NCI-H1436 (cell line): ENCODE measurements around the gene PGM1.

Source experiments
- DNase-seq: peaks from one replicate; lab custom pipeline; 2025; lab: John Stamatoyannopoulos, UW

The PGM1 gene

DNA sequence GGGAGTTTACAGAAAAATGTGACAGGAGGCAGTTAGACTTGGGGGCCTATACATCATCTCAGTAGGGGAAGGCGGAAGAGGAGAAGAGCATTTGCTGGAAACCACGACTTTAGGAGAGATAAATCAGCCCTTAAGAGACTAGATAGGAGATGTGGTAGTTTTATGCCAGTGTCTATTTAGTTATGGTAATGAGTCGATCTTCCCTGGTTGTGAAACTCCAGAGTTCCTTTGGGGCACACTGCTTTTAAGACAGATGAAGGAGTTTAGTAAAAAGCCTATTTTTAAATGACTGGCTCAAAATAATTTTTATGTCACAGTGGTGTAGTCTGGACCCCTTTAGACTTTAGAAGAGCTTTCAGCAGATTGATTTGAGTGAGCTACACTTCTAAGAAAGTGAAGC lies 7.8 kb downstream of the PGM1 start:
- no peak for DNase-seq

DNA sequence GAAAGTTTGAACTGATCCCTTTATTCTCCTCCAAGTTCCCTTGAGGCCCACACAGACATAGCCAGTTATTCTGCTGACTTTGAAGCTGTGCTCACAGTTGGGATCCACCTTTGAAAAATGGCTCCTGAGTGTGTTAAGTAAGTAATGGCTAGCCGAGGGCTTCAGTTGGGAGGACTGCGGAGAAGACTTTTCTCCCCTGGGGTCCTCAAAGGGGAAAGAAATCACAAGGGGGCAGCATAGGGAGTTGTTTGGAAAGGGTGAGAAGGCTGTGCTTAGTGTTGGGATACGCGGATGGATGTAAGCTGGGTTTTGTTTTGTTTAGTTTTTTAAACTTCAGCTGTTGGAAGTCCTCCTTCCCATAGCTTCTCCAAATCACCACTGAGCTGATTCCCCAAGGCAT lies 8.3 kb downstream of the PGM1 start:
- no peak for DNase-seq

DNA sequence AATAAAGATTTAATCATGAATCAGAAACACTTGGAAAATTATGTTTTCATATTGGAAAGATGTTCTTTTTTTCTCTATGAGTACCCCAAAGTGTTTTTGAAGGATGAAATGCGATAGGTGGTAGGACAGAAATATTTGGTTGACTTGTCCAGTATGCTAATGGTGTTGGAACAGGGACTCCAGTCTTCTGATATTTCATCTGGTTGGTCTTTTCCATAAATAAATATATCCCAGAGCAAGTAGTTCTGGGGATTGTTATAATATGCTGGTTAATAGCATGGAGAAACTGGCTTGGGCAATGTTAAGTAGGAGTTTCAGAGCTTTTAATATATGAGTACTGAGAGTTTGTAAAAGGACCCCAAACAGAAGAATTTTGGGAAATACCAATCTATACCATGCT lies 8.7 kb downstream of the PGM1 start:
- no peak for DNase-seq

DNA sequence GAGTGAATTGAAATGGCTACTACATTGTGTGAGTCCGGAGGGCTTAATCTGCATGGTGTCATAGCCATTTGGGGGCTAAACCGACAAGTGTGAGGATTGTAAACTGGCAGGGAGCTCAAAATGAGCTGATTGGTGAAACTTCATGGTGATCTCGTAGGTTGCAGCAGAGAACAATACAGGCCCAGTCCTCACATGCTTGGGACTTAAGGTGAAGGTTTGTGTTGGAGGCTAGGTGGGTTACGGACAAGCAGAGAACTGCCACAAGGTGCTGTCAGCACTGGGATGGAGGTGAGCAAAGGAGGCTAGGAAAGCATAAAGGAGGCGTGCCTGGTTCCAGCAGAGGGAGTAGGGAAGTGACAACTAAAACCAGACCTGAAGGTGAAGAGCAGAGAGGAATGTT lies 9.4 kb downstream of the PGM1 start:
- DNase-seq = no peak

DNA sequence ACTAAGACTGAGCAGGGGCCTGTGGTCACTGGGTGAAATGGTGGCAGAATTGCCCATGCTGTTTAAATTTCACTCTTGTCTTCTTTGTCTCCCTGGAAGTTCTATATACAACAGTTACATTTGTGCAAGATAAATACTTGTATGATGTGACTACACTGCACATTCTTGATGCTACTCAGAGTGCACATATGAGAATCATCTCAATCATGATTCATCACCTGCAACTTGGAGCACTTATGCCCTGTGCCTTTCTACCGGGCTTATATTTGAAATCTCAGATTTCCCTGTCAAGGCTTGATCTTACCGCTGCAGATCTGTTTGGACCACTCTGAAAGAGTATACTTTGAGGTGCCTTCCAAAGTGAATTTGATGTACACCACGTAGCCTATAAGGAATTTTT lies 10.6 kb downstream of the PGM1 start:
- no peak for DNase-seq

DNA sequence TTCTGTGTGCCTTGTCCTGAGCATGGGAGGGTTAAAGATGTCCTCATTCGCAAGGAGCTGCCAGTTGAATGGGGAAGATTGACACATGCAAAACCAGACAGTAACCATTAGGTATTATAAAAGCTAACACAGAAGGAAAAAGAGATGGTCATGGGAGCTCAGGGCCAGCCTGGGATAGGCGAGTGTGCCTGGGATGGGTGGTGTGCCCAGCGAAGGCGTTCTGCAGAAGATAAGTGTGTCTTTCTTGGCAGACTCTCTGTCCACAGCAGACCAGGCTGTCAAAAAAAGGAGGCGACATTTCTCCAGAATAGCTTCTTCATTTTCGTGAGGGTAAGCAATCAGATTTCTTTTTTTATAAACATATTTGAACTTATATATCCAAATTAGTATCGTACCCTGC lies 14.1 kb downstream of the PGM1 start:
- no peak for DNase-seq

DNA sequence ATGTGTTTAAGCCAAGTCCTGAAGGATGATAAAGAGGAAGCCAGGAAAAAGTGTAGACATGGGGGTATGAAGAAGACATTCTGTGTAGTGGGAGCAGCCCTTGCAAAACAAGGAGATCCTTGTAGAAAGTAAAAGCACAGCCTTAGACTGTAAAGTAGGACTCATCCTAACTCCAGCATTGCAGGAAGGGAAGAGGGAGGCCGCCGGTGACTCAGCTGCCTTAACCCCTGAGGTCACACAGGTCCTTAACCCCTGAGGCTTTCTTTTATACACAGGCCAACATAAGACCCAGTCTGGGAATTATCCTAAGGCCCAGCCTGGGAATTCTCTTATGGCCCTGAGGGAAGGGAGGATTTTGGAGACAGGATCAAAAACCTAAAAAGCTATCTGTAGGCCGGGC lies 18.0 kb downstream of the PGM1 start:
- no peak for DNase-seq

DNA sequence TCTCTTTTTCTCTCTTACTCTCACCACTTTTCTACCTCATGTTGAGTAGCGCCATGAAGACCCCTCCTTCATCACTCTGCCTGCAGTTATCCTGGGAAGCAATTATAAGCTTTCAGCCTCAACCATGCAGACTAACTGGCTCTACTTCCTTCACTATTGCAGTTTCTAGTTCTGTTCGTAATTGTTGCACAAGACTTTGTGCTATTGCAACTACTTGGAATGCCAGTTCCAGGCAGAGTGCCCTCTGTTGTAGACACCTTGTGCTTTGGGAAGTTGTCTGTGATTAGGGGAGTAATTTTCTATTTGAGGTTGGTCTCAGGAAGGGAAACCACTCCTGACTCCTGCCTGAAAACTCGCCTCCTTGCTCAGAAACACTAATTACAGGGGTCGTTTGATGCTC lies 19.4 kb downstream of the PGM1 start:
- DNase-seq = no peak

DNA sequence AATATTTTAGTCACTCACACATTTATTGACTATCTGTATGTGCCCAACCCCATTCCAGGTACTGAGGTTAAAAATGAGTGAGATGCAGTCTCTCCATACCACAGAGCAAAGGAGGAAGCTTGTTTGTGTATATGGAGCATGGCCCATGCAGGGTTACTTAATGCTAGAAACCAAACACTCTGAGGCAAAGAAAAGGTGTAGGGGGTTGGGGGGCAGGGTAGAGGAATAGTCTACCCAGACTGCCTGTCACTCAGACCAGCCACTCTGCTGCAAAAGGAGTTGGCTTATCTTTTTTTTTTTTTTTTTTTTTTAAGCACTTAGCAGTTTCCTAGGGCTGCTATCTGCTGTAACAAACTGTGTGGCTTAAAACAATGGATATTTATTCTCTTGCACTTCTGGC lies 19.8 kb downstream of the PGM1 start:
- no peak for DNase-seq

DNA sequence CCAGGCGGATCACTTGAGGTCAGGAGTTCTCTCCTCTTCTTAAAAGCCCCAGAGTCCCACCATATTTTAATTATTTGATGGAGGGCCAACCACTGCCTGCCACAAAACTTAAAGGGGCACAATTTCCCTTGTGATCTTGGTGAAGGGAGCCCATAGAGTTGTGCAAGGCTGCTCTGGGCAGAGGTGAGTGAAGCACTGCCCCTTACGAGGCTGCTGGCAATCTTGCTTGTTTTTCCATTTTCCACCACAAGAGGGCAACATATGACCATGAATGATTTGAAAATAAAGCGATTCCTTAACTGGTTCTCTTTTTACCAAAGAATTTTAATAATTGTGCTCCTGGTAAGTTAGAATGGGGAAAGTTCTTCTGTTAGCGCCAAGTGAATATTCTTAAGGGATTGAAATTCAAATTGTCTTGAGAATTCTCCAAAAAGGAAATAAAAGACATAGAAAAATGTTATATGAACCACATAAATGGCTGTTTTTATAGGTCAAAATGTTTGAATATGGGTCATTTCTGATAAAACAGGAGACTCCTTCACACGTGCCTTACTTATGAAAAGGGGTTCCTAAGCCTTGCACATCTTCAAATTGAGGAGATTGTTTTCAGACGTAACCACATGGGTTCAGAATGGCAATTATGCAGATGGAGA lies 22.7 kb downstream of the PGM1 start:
- peak; percentile 52 for DNase-seq

DNA sequence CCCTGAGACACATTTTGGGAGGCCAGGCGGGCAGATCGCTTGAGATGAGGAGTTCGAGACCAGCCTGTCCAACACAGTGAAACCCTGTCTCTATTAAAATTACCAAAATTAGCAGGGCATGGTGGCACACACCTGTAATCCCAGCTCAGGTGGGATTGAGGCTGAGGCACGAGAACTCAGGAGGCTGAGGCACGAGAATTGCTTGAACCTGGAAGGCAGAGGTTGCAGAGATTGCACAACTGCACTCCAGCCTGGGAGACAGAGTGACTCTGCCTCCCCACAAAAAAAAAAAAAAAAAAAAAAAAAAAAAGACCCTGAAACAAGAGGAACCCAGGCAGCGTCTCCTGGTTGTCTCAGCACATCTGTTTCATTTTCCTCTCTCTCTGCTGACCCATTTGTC lies 24.2 kb downstream of the PGM1 start:
- DNase-seq = no peak

DNA sequence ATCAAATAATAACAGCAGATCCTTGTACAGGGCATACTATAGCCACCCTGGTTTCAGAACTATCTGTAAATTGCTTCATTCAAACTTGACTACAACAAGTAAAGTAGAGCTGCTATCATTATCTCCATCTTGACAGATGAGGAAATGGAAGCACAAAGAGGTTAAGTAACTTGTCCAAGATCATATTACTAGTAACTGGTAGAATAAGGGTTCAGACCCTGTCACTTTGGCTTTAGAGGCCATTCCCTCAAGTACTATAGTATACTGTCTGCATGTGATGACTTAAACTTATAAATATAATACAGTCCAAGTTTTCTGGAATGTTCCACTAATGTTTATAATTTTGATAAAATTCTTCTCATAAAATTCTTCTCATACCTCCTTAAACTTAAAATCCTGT lies 24.8 kb downstream of the PGM1 start:
- DNase-seq = no peak

DNA sequence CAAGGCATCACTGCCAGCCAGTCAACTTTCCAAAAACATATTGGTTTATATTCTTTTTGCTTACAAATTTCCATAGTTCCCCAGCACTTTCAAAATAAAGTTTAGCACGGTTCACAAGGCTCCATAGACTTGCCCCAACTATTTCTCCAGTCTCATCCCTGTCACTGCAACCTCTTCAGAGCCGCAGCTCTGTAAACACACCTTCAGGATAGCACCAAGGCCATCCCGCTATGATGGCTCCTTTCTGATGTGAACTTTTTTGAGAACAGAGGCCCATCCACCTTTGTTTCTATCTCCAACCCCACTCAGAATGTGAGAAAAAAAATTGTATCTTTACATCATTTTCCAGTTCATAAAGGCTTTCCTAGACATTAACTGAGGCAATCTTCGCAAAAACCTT lies 26.3 kb downstream of the PGM1 start:
- DNase-seq = no peak

DNA sequence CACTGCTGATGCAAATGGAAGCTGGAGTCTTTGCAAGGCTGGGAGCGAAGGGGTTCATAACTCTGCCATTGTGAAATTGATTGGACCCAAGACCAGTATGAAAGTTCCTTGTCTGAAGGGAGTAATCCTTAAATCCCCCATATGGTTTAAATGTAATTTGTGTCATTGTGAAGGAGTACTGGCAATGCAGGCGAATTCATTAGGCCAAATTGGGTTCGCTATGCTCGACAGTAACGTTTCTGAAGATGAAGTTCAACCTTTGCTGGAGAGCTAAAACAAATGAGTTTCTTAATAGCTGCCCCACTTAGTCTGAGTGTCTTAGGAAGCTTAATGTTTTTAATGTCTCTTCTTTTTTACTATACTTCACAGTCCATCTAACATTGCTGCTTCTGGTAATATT lies 27.5 kb downstream of the PGM1 start:
- no peak for DNase-seq

DNA sequence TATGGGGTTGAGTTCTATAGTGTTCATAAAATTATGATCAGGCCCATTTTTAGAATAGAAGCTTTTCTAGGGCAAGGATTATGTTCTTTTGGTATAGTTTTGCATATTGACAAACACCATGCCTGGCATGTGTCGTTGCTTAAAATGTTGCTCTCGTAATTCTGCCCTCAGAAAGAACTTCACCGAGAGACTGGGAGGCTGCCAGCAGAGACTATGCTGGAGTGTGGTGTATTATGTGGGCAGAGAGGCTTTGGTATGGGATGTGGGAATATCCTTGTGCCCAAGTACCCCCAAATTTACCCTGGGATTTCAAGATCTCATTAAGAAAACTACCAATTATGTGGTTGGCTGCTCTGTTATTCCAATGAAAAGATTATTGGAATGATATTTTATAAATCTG lies 27.9 kb downstream of the PGM1 start:
- no peak for DNase-seq

DNA sequence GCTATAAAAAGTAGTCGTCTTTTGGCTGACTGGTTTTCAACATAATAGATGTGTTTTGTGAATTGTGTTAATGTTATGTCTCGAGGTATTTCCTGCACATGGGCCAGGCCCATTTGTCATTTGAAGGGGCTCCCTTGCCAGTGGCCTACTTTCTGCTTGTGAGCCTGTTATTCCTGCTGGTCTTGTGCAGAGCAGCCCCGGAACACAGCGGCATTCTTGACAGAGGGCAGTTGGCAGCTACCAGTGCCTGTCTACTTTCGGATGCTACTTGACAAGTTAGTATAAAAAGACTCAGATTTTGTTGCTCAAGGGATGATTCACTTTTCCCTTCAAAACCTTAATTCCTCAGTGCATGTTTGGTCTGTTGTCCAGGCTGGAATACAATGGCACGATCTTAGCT lies 28.5 kb downstream of the PGM1 start:
- no peak for DNase-seq

DNA sequence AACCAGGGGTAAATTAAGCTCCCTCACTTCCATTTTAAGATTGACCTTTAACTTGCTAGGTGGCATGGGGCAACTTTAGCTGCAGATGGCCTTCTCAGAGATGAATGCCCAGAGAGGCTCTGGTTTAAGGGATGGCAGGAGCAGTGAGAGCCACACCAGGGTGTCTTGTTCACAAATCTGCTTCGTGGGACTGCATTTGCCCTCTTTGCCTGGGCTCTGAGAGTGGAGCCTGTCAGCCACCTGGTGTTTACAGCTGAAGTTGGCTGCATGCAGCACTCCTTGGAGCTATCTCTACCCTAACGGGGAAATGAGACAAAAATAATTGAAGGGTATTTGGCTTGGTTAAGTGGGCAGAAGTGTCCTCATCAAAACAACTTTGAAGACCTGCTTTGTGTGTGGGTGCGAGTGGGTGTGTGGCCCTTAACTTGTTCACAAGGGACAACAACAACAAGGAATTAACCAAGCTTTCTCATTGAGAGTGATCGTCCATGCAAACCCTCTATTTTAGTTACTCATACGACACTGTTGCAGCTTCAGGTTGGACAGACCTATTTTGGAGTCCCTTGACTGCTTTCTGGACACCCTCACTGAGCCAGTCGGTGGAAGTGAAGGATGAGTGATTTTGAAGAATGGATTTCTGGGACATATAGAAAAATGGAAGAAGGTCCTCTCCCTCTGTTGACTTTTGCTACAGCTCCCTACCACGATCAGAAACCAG lies 29.8 kb downstream of the PGM1 start:
- DNase-seq = no peak

DNA sequence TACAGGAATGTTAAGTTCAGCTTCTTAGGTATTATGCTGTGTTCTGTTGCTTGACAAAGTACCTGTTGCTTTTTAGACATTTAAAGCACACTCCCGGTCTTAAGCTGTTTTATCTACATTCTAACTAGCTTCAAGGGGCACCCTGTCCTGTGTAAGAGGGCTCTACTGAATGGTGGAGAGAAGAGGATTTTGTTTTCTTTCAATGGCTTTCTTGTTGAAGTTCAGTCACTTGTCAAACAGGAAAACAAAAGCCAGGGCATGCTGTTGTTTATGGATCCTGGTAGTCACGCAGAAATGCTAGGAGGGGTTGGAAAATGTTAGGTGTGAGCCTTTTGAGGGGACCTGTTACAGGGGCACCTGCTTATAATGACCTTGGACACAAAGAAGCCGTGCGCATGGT lies 30.7 kb downstream of the PGM1 start:
- no peak for DNase-seq

DNA sequence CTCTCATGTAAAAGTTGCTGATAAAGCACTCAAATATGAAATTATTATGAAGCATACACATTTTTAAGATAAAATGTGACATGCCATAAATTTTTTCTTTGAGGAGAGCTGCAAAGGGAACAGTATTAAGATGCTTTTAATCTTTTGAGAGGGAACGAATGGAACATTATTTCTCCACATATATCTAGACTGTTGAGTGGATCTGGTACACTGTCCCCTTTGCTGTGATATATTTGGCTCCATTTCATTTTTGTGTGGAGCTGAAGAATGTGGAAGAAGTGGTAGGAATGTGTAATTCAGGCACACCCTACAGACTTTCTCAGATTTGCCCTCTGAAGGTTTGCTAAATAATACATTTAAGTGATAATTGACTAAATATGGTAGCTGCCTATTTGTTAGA lies 31.7 kb downstream of the PGM1 start:
- no peak for DNase-seq

DNA sequence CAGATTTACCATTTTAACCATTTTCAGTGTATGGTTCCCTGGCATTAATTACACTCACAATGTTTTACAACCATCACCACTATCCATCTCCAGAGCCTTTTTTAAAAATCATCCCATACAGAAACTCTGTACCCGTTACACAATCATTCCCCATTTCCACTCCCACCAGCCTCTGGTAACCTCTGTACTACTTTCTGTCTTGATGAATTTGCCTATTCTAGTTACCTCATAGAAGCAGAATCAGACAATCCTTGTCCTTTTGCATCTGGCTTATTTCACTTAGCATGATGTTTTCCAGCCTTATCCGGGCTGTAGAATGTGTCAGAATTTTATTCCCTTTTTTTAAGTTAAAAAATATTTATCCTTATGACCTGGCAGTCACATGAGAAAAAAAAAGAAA lies 33.0 kb downstream of the PGM1 start:
- no peak for DNase-seq

DNA sequence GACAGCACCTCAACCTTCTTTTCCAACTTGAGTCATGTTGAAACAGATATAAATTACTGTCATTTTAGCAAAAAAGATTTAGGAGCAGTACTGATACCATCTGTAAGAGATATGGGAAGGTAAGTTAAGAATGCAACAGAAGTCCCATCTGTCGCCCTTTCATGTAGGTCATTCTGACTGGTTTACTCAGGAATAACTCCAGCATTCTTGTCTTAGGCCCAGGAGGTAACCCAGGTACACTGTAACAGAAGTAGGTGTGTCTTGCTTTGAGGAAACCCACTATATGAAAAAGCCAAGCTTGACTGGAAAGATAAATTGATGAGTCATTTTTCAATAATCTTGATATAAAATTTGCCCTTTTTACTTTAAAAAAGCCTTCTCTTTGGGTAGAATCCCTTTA lies 35.4 kb downstream of the PGM1 start:
- no peak for DNase-seq

DNA sequence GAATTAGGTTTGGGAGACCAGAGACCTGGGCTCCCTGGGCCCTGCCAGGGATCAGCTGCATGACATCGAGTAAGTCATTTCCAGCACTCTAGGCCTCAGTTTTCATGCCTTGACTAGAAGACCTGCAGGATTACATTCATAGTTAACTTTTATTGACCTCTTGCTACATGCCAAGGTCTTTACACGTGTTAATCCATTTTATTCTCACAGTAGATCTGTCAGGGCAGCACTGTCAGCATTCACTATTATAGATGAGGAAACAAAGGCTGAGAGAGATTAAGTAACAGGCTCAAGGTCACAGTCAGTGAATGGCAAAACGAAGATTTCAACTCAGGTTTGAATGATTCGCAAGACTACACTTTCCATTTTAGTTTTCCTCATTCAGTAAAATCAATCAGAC lies 37.0 kb downstream of the PGM1 start:
- DNase-seq = no peak

DNA sequence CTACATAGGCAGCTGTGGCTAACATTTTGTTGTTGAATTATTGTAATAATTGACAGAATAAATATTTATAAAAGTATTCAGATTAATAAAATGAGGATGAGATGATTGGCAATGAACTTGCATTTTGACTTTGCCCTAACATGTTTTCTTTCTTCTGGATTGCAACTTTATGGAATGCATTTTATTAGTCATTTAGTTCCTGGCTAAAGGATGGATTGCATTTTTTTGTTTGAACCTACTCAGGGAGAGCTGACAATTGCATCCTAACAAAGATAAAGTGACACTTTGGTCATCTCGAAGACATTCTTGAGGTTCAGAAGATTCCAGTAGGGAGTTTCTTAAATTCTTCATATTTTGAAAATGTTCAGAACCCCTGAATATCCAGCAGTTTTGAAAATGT lies 37.5 kb downstream of the PGM1 start:
- no peak for DNase-seq

DNA sequence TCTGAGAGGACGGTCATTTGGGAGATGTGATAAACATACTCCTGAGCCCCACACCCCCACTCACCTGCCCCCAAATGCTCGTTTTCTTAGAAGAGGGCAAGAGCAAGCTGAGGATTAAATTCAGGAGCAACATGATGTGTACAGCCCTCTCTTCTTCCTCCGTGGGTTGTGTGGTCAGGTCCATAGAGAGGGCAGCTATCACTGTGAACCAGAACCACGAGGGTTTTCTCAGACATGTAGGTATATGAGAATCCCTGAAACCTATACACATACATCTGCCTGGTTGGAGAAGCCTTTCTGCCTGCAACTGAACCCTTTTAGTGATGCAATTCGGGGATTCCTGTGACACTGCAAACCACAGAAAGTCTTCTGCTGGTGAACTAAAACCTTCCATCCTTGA lies 38.9 kb downstream of the PGM1 start:
- DNase-seq = no peak
